Peyer's patch (tissue), 4 donors: ENCODE data around the gene STARD9.

Source experiments
- POLR2A ChIP-seq, 2 donors: fragments of 450-650 bp; IDR thresholded peaks; one replicate each; pipeline ENCODE4 v1.5.1; 2017; ENCODE audit warnings: antibody characterized with exemption in 2 of 2, mild to moderate bottlenecking in 2 of 2, moderate library complexity in 2 of 2
- TF ChIP-seq, protein P1 (sequence below), 6 experiments: fragments of 450-650 bp in 4 of 6; fragments of 200-600 bp in 2 of 6; sonication (generic) in 1 of 6; IDR thresholded peaks; one replicate each; pipeline ENCODE4 v1.5.1; 2017 to 2019; ENCODE audit warnings: antibody characterized with exemption in 6 of 6, mild to moderate bottlenecking in 3 of 6, moderate library complexity in 1 of 6

DNA sequence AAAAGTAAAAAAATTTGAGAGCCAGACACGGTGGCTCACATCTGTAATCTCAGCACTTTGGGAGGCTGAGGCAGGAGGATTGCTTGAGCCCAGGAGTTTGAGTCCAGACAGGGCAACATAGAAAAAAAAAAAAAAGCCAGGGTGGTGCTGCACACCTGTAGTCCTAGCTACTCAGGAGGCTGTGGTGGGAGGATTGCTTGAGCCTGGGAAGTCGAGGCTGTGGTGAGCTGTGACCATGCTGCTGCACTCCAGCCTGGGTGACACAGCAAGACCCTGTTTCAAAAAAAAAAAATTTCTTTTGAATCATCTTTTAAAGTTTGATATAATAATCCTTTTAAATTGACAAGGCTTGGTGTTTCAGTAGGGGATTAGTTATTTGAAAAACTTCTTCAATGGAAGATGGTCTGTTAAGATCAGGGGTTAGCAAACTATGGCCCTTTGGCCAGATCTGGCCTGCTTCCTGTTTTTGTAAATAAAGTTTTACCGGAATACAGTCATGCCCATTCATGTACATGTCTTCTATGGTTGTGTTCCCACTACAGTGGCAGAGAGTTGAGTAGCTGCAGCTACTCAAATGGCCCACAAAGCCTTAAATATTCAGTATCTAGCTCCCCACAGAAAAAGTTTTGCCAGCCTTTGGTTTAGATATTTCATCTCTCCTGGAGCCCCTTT is 132.6 kb downstream of the STARD9 start:
- no peak for TF ChIP-seq POLR2A (IDR thresholded peaks at IDR 0.05)
- TF ChIP-seq, protein P1, sequence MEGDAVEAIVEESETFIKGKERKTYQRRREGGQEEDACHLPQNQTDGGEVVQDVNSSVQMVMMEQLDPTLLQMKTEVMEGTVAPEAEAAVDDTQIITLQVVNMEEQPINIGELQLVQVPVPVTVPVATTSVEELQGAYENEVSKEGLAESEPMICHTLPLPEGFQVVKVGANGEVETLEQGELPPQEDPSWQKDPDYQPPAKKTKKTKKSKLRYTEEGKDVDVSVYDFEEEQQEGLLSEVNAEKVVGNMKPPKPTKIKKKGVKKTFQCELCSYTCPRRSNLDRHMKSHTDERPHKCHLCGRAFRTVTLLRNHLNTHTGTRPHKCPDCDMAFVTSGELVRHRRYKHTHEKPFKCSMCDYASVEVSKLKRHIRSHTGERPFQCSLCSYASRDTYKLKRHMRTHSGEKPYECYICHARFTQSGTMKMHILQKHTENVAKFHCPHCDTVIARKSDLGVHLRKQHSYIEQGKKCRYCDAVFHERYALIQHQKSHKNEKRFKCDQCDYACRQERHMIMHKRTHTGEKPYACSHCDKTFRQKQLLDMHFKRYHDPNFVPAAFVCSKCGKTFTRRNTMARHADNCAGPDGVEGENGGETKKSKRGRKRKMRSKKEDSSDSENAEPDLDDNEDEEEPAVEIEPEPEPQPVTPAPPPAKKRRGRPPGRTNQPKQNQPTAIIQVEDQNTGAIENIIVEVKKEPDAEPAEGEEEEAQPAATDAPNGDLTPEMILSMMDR (IDR thresholded peaks at IDR 0.05): no peak
